SU-DHL-6 (cell line): ENCODE data around the gene NPIPB13.
"Not testable (repeated sequence)": the region's sequence is repeated elsewhere in the genome, so short reads cannot be mapped to it uniquely, and the experiment has no call there.

ENCODE experiments used
- EZH2phosphoT487 ChIP-seq: fragments of 200-600 bp; sonication (generic), shearing (Covaris generic); conservative IDR thresholded peaks from 2 replicates; pipeline ENCODE4 v1.6.1; 2018; ENCODE audit warnings: mild to moderate bottlenecking, antibody characterized with exemption, low read length, moderate library complexity, mixed read lengths
- TF ChIP-seq, protein P1 (sequence below): fragments of 200-600 bp; sonication (generic); IDR thresholded peaks from one replicate; pipeline ENCODE4 v1.5.1; 2017; ENCODE audit warnings: antibody characterized with exemption, mild to moderate bottlenecking, low read length, moderate library complexity; ENCODE audit not compliant: insufficient read depth, poor library complexity, severe bottlenecking

DNA sequence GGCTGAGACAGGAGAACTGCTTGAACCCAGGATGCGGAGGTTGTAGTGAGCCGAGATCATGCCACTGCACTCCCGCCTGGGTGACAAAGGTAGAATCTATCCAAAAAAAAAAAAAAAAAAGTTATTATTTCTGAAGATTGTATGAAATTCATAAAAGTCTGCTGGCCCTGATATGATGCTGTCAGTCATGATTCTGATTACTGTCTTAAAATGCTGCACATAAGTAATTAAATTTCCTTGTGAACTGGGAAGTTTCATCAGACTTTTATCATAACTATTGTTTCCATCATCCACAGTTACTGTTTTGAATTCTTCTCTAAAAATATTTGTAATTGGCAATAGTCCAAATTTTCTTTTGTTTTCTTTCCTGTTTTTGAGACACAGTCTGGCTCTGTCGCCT is at the start of gene NPIPB13:
- TF ChIP-seq, protein P1, sequence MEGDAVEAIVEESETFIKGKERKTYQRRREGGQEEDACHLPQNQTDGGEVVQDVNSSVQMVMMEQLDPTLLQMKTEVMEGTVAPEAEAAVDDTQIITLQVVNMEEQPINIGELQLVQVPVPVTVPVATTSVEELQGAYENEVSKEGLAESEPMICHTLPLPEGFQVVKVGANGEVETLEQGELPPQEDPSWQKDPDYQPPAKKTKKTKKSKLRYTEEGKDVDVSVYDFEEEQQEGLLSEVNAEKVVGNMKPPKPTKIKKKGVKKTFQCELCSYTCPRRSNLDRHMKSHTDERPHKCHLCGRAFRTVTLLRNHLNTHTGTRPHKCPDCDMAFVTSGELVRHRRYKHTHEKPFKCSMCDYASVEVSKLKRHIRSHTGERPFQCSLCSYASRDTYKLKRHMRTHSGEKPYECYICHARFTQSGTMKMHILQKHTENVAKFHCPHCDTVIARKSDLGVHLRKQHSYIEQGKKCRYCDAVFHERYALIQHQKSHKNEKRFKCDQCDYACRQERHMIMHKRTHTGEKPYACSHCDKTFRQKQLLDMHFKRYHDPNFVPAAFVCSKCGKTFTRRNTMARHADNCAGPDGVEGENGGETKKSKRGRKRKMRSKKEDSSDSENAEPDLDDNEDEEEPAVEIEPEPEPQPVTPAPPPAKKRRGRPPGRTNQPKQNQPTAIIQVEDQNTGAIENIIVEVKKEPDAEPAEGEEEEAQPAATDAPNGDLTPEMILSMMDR: not testable (repeated sequence)
- TF ChIP-seq EZH2phosphoT487: not testable (repeated sequence)
